ENCODE measurements around the gene PGRMC1. TPM values are rescaled to one million over a fixed set of nuclear protein-coding genes. Genes with fewer than 3 reads are reported as not detected.
"Not testable (repeated sequence)": the region's sequence is repeated elsewhere in the genome, so short reads cannot be mapped to it uniquely, and the experiment has no call there.

PGRMC1 gene
- total RNA-seq, 5 donors from 2014 or later (not counting 1 experiment from before 2014, with no cell fraction given) = 11.7 to 15.8 (median 13.4) TPM

- Histone ChIP-seq H3K36me3 (ENCODE audit: control insufficient read depth in 2 of 2, extremely low read depth in 1 of 2, insufficient read depth in 1 of 2, low read length in 1 of 2) (no peaks in the 10 kb centered on the region), H3K9me3 (no peaks in the 10 kb centered on the region), H3K4me1 (ENCODE audit: control insufficient read depth in 1 of 2, extremely low read depth in 1 of 2, insufficient read depth in 2 of 2, low read length in 2 of 2) (no peaks in the 10 kb centered on the region), H3K27ac (ENCODE audit: low read length) (no peak overlapping the region), H3K27me3 (replicated peaks in 1 of 2; ENCODE audit: control insufficient read depth in 2 of 2, extremely low read depth in 1 of 2, insufficient read depth in 2 of 2, low read length in 1 of 2) (no peaks in the 10 kb centered on the region), H3K4me3 (ENCODE audit: control insufficient read depth in 1 of 2, extremely low read depth in 1 of 2, low read length in 1 of 2) (no peak overlapping the region)
- Mint-ChIP-seq H3K4me3 (no peak overlapping the region), H3K9me3 (no peaks in the 10 kb centered on the region), H3K27me3 (peaks cover 4 to 15% of the 10 kb centered on the region in 2 donors), H3K27ac (no peak overlapping the region), H3K4me1 (no peaks in the 10 kb centered on the region), H3K36me3 (no peaks in the 10 kb centered on the region)
- POLR2A ChIA-PET = no interaction called here
- DNase-seq = no peak
- ATAC-seq (replicated peaks in 1 of 4) = no peak
- CTCF ChIA-PET = no interaction called here
- WGBS (ENCODE audit: insufficient coverage) = 38% methylated on average over 1 of the region's 4 CpGs
Measured at GRCh38 chrX:119288890-119289393, 52.9 kb downstream of the PGRMC1 start.

- CTCF ChIA-PET = no interaction called here
- ATAC-seq (replicated peaks in 1 of 4) = no peak
Measured at GRCh38 chrX:119290476-119290875, 54.4 kb downstream of the PGRMC1 start.

GRCh38 chrX:119291246-119291645 lies 55.2 kb downstream of the PGRMC1 start:
- POLR2A ChIA-PET; H3K9me3 Mint-ChIP-seq; H3K4me1 ChIP-seq (ENCODE audit: control insufficient read depth in 1 of 2, extremely low read depth in 1 of 2, insufficient read depth in 2 of 2, low read length in 2 of 2); ATAC-seq (replicated peaks in 1 of 4); H3K36me3 ChIP-seq (ENCODE audit: control insufficient read depth in 2 of 2, extremely low read depth in 1 of 2, insufficient read depth in 1 of 2, low read length in 1 of 2); H3K27ac ChIP-seq (ENCODE audit: low read length); H3K4me3 ChIP-seq (ENCODE audit: control insufficient read depth in 1 of 2, extremely low read depth in 1 of 2, low read length in 1 of 2); H3K9me3 ChIP-seq; H3K4me3 Mint-ChIP-seq; CTCF ChIA-PET; H3K4me1 Mint-ChIP-seq; H3K27me3 Mint-ChIP-seq; H3K27ac Mint-ChIP-seq; DNase-seq; H3K27me3 ChIP-seq (replicated peaks in 1 of 2; ENCODE audit: control insufficient read depth in 2 of 2, extremely low read depth in 1 of 2, insufficient read depth in 2 of 2, low read length in 1 of 2); H3K36me3 Mint-ChIP-seq: not testable (repeated sequence)
- WGBS (ENCODE audit: insufficient coverage) = no CpG with 5 or more reads among the region's 2 CpGs

More at GRCh38 chrX:119290476-119290875, 54.4 kb downstream of the PGRMC1 start:
- H3K27me3 Mint-ChIP-seq = peaks cover 2 to 8% of the 10 kb centered on the region in 2 donors
- H3K27me3 ChIP-seq (replicated peaks in 1 of 2; ENCODE audit: control insufficient read depth in 2 of 2, extremely low read depth in 1 of 2, insufficient read depth in 2 of 2, low read length in 1 of 2) = no peaks in the 10 kb centered on the region
- no peak overlapping the region for H3K4me3 ChIP-seq (ENCODE audit: control insufficient read depth in 1 of 2, extremely low read depth in 1 of 2, low read length in 1 of 2)
- H3K36me3 Mint-ChIP-seq = no peaks in the 10 kb centered on the region
- no peaks in the 10 kb centered on the region for H3K9me3 Mint-ChIP-seq
- no peak overlapping the region for H3K27ac Mint-ChIP-seq
- DNase-seq = no peak
- H3K4me1 ChIP-seq (ENCODE audit: control insufficient read depth in 1 of 2, extremely low read depth in 1 of 2, insufficient read depth in 2 of 2, low read length in 2 of 2) = no peaks in the 10 kb centered on the region
- POLR2A ChIA-PET = no interaction called here
- no peak overlapping the region for H3K27ac ChIP-seq (ENCODE audit: low read length)
- no peak overlapping the region for H3K4me3 Mint-ChIP-seq
- H3K9me3 ChIP-seq = no peaks in the 10 kb centered on the region
- no peaks in the 10 kb centered on the region for H3K36me3 ChIP-seq (ENCODE audit: control insufficient read depth in 2 of 2, extremely low read depth in 1 of 2, insufficient read depth in 1 of 2, low read length in 1 of 2)
- no peaks in the 10 kb centered on the region for H3K4me1 Mint-ChIP-seq

GRCh38 chrX:119292445-119292844 lies 56.4 kb downstream of the PGRMC1 start:
- no peaks in the 10 kb centered on the region for H3K36me3 ChIP-seq (ENCODE audit: control insufficient read depth in 2 of 2, extremely low read depth in 1 of 2, insufficient read depth in 1 of 2, low read length in 1 of 2)
- H3K27ac ChIP-seq (ENCODE audit: low read length) = no peak overlapping the region
- no peaks in the 10 kb centered on the region for H3K27me3 ChIP-seq (replicated peaks in 1 of 2; ENCODE audit: control insufficient read depth in 2 of 2, extremely low read depth in 1 of 2, insufficient read depth in 2 of 2, low read length in 1 of 2)
- no peaks in the 10 kb centered on the region for H3K36me3 Mint-ChIP-seq
- H3K27me3 Mint-ChIP-seq = peaks cover 2 to 14% of the 10 kb centered on the region in 2 donors
- no peaks in the 10 kb centered on the region for H3K9me3 ChIP-seq
- no peak overlapping the region for H3K4me3 Mint-ChIP-seq
- peaks cover 0 to under 1% (median 0%) of the 10 kb centered on the region in 3 donors for H3K9me3 Mint-ChIP-seq
- POLR2A ChIA-PET = no interaction called here
- H3K27ac Mint-ChIP-seq = no peak overlapping the region
- H3K4me3 ChIP-seq (ENCODE audit: control insufficient read depth in 1 of 2, extremely low read depth in 1 of 2, low read length in 1 of 2) = no peak overlapping the region
- ATAC-seq (replicated peaks in 1 of 4) (no peak), DNase-seq (no peak)
- CTCF ChIA-PET = interaction anchor here in 1 of 2 donors (0.6 kb wide), 1 partner anchor 1036 kb away, joined by 6 read pairs; no protein-coding TSS in a partner anchor
- no peaks in the 10 kb centered on the region for H3K4me1 Mint-ChIP-seq
- no peaks in the 10 kb centered on the region for H3K4me1 ChIP-seq (ENCODE audit: control insufficient read depth in 1 of 2, extremely low read depth in 1 of 2, insufficient read depth in 2 of 2, low read length in 2 of 2)

Other genes starting within 250 kb of the PGRMC1 start
- gene CT47C1, start 163.3 kb upstream of the PGRMC1 start, total RNA-seq = not detected
- not detected for gene KIAA1210, start 108.5 kb upstream of the PGRMC1 start, total RNA-seq
- gene SLC25A43, start 163.1 kb downstream of the PGRMC1 start, total RNA-seq = 1 to 10 TPM; 1.7 to 6.4 (median 5.3) TPM
- gene SLC25A5, start 232.2 kb downstream of the PGRMC1 start, total RNA-seq = 100 to 1,000 TPM; 102 to 171 (median 116) TPM